ENCODE data around the gene GPR141. TPM values are rescaled to one million over a fixed set of nuclear protein-coding genes. Genes with fewer than 3 reads are reported as not detected.

The GPR141 gene
- total and polyA plus RNA-seq, 7 donors, result 0.82 to 1.2 (median 1.2) TPM; not detected in 4

- Histone ChIP-seq H3K27ac (no peak overlapping the region), H3K4me3 (no peak overlapping the region), H3K36me3 (no peaks in the 10 kb centered on the region), H3K27me3 (no peaks in the 10 kb centered on the region), H3K9me3 (no peaks in the 10 kb centered on the region), H3K4me1 (no peaks in the 10 kb centered on the region)
- TF ChIP-seq POLR2A (IDR thresholded peaks at IDR 0.05) (no peak), EP300 (IDR thresholded peaks at IDR 0.05) (no peak), POLR2AphosphoS5 (IDR thresholded peaks at IDR 0.05) (no peak)
- TF ChIP-seq, protein P1, sequence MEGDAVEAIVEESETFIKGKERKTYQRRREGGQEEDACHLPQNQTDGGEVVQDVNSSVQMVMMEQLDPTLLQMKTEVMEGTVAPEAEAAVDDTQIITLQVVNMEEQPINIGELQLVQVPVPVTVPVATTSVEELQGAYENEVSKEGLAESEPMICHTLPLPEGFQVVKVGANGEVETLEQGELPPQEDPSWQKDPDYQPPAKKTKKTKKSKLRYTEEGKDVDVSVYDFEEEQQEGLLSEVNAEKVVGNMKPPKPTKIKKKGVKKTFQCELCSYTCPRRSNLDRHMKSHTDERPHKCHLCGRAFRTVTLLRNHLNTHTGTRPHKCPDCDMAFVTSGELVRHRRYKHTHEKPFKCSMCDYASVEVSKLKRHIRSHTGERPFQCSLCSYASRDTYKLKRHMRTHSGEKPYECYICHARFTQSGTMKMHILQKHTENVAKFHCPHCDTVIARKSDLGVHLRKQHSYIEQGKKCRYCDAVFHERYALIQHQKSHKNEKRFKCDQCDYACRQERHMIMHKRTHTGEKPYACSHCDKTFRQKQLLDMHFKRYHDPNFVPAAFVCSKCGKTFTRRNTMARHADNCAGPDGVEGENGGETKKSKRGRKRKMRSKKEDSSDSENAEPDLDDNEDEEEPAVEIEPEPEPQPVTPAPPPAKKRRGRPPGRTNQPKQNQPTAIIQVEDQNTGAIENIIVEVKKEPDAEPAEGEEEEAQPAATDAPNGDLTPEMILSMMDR (IDR thresholded peaks at IDR 0.05), result no peak
- 46 to 66% methylated on average over 4 of the region's 4 CpGs for WGBS, 2 donors
- no peak for DNase-seq
- intact Hi-C loops (cut with DNase I), result no loop called here
These were observed 10.9 kb downstream of the GPR141 start for GRCh38 chr7:37694208-37695094.

- intact Hi-C loops (cut with DNase I), result no loop called here
- TF ChIP-seq POLR2AphosphoS5 (IDR thresholded peaks at IDR 0.05) (no peak), POLR2A (IDR thresholded peaks at IDR 0.05) (no peak), EP300 (IDR thresholded peaks at IDR 0.05) (no peak)
- TF ChIP-seq, protein P1 (IDR thresholded peaks at IDR 0.05), result no peak
- WGBS, 2 donors, result 59 to 78% methylated on average over 4 of the region's 4 CpGs
- Histone ChIP-seq H3K27me3 (no peaks in the 10 kb centered on the region), H3K9me3 (no peaks in the 10 kb centered on the region), H3K4me3 (no peak overlapping the region), H3K4me1 (no peaks in the 10 kb centered on the region), H3K27ac (no peak overlapping the region), H3K36me3 (no peaks in the 10 kb centered on the region)
- no peak for DNase-seq
These were observed 14.7 kb downstream of the GPR141 start for GRCh38 chr7:37698276-37698675.

DNA sequence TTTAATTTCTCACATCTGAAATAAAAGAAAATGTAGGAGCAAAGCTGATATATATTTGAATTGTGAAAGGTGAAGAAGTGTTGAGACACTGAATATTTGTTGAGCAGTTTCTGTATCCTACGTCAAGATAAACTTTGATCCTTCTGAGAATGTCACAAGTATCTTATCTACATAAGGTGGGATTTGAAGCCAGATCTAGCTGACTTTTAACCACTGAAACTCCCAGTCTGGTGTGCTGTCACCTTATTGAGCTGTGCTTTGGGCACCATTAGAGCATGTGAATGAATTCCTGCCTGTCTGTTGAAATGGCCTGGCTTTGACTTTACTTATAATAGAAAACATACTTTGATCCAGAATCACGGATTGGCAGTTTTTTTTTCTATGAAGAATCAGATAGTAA, 15.2 kb downstream of the GPR141 start:
- Histone ChIP-seq H3K9me3 (no peaks in the 10 kb centered on the region), H3K4me3 (no peak overlapping the region), H3K36me3 (no peaks in the 10 kb centered on the region), H3K4me1 (no peaks in the 10 kb centered on the region), H3K27ac (no peak overlapping the region), H3K27me3 (no peaks in the 10 kb centered on the region)
- DNase-seq, result no peak
- WGBS, 2 donors, result 46 to 75% methylated on average over 2 of the region's 2 CpGs
- TF ChIP-seq POLR2A (IDR thresholded peaks at IDR 0.05) (no peak), EP300 (IDR thresholded peaks at IDR 0.05) (no peak), POLR2AphosphoS5 (IDR thresholded peaks at IDR 0.05) (no peak)
- TF ChIP-seq, protein P1 (IDR thresholded peaks at IDR 0.05), result no peak
- intact Hi-C loops (cut with DNase I), result no loop called here

GRCh38 chr7:37701769-37702168, 18.2 kb downstream of the GPR141 start:
- no peaks in the 10 kb centered on the region for H3K27me3 ChIP-seq
- H3K36me3 ChIP-seq, result no peaks in the 10 kb centered on the region
- H3K4me1 ChIP-seq, result no peaks in the 10 kb centered on the region
- no peak for TF ChIP-seq POLR2AphosphoS5 (IDR thresholded peaks at IDR 0.05)
- TF ChIP-seq, protein P1 (IDR thresholded peaks at IDR 0.05), result no peak
- TF ChIP-seq EP300 (IDR thresholded peaks at IDR 0.05), result no peak
- TF ChIP-seq POLR2A (IDR thresholded peaks at IDR 0.05), result no peak
- WGBS, 2 donors, result 54 to 60% methylated on average over 2 of the region's 2 CpGs
- no peaks in the 10 kb centered on the region for H3K9me3 ChIP-seq
- H3K27ac ChIP-seq, result no peak overlapping the region
- DNase-seq, result no peak
- intact Hi-C loops (cut with DNase I), result no loop called here
- no peak overlapping the region for H3K4me3 ChIP-seq

Data from sigmoid colon (tissue), 7 donors.